ENCODE results near the gene PCGF5. TPM values are rescaled to one million over a fixed set of nuclear protein-coding genes. Genes with fewer than 3 reads are reported as not detected.
"Not testable (repeated sequence)": the region's sequence is repeated elsewhere in the genome, so short reads cannot be mapped to it uniquely, and the experiment has no call there.

Gene PCGF5
- polyA plus RNA-seq, 1 donor: 25.1 TPM

DNA sequence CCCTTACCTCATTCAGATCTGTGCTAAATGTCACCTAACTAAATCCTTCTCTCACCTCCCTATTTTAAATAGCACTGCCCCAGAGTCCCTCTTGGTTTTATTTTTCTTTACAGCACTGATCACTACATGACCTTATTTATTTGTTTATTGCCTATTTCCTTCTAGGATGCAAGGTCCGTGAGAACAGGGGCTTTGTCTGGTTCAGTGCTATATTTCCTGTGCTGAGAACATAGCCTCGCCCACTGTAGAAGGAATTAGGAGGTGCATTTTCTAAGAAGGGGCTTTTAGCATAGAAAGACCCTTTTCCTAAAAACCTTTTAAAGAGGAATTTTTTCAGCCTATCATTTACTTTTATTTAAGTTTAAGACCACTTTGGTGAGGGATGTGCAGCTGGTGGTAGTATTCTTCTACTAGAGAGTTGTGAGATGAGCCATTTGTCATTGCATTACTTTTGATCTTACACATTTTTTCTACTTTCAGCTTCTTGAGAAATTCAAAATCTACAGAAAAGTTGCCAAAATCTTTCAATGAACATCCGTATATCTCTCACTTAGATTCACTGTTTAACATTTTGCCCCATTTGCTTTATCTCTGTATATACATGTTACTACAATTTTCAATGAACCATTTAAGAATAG lies 13.5 kb upstream of the PCGF5 start:
- DNase-seq: no peak

DNA sequence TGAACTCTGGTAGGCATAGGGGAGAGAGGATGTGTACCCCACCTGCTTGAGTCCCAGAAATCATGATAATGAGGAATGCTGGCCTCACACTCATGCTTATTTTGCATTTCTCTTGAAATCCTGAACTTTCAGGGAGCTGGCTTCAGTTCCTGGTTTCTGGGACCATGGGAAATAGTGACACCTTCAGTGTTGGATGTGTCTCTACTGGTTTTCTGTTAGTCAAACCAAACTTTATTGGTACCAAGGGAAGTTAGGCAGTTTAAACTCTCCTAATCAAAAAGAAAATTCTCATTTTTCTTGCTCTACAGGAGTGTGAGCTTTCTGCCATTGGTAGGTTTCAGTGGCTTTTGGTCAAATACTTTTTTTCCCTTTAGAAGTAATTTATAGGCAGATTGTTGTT lies 11.8 kb upstream of the PCGF5 start:
- no peak for DNase-seq

DNA sequence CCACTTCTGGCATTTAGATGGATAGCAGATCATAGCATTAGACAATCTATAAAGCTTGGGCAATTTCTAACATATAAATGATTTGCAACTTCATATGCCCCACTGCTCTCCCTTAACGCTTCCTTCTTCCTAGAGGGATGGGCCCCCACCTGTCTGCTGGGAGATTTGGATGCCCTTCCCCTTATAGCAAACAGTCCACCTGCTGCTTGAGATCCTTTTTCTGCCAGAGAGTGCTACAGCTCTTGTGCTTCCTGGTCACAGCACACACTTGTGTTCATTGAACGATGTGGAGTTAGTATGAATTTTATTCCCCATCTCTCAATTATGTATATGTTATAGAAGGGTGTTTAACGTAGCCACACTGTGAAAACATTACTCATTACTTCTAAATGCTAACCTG lies 10.4 kb upstream of the PCGF5 start:
- DNase-seq: no peak

DNA sequence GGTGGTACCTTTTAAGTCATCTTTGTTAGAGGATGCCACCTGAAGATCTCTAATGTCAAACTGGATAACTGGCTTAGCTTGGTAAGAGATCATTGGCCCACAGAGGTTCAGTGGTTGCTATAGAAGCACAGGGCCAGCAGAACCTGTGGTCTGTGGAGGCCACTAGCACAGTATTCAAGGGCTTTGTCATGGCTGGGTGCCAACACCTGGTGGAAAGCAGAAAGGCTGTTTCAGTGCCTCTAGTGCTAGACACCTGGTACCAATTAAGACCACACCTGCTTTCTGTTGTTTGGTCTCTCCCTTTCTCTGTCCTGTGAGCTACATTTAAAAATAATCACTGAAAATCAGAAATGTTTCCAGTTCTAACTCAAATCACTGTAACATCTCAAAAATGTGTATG lies 10.0 kb upstream of the PCGF5 start:
- peak; percentile 3 for DNase-seq

DNA sequence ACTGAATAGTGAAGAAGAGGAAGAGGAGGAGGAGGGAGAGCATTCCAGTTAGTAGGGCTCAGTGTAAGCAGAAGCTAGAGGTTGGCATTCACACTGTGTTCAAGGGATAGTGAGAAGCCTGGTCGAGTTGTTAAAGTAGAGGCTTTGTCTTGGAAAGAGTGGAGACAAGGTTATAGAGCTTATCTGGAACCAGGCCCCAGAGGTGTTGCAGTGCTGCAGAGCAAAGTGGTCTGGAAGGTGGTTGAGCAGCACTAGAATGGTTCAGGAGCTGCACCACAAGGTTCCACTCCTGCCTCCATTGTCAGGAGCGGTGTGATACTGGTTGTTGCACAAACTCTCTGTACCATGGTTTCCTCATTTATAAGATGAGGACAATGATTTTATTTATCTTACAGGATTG lies 8.8 kb upstream of the PCGF5 start:
- DNase-seq: no peak

DNA sequence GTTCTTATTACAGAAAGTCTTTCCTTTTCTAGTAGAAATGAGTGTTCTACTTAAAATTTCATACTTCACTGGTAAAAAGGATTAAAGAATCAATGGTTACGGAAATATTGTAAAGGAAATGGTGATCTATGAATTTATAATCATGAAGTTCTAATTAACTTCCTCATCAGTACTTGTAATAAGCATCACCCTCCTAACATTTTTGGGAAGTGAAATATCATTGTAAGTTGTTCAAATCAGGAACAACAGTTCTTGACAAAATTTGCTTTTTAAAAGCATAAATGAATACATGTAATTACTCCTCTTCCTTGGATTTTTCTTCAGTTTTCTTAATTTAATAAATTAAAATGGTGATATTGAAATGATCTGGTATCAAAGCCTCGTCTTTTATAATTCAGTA lies 5.6 kb upstream of the PCGF5 start:
- no peak for DNase-seq

DNA sequence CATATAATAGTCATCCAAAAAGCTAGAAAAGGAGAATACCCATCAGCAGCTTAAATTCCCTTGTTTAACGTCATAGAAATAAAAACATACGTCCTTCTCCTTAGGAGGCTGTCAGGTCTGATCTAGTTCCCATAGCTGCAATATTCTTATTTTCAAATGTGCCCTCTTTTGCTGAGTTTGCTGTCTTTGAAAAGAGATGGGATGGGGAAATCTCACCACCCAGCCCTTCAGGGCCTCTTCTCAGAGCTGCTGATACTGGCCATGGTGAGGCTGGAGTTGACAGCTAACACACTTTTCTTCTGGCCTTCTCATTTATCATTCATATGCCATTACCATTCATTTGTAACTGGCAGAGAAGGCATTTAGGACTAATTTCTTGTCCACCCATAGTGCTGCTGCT lies 5.1 kb upstream of the PCGF5 start:
- no peak for DNase-seq

DNA sequence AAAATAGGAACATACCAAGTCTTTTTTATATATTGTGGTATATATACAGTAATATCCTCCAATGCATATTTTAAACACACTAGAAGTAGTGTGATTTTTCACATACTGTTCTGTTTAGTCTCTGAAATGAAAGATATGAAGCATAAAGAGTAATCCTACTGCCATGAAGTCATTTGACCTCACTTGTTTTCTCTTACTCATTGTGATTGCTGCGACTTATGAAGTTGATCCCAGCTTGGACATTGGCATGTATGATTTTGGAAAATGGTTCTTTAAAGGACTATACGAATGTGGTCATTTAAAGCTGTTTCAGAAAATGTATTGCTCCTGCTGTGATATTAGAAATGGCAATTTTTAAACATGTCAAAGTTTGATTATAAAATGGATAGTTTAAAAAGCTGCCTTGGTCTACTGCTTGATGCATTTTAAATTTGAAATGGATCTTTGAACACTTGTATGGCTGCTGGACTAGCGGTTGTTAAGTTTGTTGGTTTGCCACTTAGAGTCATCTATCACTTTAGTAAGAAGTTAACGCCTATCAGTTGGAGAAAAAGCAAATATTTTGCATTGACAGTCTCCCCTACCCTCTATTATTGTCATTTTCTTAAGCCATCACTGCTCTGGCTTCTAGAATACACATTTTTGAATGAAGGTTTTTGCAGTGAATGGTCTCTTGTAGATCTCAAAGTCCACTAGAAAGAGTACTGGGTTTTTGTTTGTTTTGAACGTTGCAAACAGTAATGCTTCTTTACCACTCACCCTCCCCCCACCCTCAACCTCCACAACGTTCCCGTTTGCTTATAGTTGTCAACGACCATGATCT lies 881 bp upstream of the PCGF5 start:
- no peak for DNase-seq

DNA sequence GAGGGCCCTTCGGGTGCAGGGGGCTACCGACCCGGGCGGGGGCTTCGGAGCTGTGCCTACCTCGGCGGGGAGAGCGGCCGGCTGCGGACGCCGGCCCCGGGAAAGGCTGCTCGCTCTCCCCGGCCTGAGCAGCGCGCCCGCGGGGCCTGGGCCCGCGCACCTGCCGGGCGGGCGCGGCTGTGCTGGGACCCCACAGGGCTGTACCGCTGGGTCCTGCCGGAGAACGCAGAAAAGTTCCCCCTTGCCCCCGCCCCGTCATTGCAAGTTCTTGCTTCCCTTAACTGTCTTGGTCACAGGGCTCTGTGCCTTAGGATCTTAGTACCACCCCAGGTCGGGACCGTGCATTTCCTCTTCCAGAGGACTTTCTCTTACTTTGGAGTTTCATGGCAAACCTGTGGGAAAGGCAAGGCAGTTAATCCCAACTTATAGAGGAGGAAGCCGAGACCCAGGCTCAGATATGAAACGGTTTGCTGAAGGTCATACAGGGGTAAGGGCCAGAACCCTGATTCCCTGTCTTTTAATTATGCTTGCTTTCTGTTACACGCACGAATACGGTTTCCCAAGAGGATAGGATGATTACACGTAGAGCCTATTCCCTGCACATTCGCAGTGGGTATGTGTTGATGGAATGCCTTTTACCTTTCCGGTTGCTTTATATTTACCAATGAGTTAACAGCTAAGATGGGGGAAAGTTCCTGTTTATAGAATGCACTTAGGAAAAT lies 652 bp downstream of the PCGF5 start:
- peak; percentile 18 for DNase-seq

DNA sequence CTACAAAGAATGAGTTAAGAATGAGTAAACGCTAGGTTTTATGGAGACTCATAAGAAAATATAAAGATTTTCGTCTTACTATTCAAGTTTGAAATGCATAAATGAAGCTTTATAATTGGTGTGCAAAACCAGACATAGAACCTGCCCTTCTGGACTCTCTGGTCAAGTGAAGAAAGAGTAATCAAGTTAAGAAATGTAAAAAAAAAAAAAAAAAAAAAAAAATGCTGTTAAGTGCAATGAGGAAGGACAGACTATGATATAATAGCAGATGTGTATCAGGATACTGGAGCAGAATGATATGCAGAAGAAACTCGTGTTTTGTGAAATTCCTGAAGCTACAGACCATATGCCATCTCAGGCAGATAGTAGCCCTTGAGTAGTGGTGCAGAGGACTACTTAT lies 5.6 kb downstream of the PCGF5 start:
- DNase-seq: no peak

DNA sequence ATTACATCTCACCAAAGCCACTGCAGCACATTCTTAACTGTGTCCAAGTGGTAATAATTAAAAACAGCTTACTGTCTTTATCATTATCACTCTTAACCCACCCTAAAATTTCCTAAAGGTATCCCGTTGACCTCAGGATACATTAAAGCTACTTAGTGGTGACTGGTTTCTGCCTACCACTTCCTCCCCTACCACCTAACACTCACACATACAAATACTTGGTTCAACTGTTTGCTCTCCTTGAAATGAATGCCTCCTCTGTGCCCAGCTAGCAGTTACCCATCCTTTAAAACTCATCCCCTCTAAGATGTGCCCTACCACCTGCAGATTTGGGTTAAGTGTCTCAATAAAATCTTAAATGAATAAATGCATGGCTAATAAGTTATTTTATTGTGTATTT lies 7.1 kb downstream of the PCGF5 start:
- DNase-seq: no peak

DNA sequence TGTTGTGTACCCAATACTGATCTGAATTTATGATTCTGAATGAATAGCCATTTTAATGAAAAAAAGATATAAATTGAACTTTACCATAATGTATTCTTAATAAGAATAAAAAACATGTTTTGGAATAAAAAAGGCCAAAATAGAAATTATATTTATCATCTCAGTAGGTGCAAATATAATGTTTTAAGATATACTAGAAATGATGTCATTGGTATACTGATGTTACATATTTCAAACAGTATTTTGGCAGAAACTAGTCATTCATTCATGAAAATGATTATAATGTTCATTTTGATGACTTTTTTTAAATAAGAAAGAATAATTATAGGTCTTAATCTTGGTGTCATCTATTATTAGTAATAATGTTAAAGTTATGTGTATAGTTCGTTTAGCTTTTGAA lies 9.2 kb downstream of the PCGF5 start:
- no peak for DNase-seq

DNA sequence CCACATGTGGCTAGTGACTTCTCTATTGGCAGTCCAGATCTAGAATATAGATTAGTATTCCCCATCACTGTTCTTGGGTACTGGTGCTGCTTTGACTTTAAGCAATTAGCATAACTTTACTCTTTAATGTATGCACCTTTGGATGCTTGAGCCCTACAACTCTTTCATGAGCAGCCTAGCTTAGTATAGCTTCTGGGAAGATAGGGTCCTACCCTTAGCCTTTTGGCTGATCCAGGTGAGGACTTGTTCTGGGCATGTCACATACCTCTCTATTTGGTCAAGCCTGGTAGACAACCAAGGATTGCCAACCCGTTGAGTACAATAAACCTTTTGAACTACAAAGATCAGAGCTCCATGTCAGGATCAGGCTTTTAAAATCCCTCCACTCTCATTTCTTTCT lies 17.7 kb downstream of the PCGF5 start:
- DNase-seq: no peak

DNA sequence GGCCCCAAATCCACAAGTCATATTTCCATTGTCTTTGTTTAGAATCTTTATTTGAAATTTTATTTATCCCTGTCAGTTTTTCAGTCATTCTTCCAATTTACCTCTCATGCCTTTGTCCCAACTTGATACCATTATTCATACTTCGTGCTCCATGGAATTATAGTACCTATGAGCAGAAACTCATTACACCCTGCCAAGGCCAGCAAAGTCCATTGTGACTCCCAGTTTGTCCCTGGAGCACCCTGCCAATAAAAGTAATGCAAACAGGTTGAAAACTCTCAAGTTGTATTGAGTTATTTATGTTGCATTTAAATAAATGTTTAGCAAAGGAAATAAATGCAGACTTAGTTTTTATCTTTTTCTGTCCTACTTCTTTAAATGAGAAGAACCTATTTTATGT lies 19.3 kb downstream of the PCGF5 start:
- DNase-seq: no peak

DNA sequence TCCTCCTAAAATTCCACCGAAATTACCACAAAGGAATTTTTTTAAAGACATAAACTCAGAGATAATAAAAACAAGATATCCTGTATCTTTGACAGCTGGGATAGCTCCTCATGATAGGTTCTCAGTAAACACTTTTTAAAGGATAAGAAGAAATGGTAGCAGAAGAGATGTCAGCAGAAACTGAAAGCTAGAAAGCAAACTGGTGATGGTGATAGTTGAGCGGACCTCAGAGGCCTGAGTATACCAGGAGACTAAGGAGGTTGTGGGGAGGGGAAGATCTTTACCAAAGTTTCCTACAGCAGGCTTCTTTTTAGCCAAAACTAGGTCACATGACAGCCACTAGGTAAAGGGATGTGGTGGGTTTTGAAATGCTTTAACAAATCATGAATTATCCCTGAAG lies 22.5 kb downstream of the PCGF5 start:
- no peak for DNase-seq

DNA sequence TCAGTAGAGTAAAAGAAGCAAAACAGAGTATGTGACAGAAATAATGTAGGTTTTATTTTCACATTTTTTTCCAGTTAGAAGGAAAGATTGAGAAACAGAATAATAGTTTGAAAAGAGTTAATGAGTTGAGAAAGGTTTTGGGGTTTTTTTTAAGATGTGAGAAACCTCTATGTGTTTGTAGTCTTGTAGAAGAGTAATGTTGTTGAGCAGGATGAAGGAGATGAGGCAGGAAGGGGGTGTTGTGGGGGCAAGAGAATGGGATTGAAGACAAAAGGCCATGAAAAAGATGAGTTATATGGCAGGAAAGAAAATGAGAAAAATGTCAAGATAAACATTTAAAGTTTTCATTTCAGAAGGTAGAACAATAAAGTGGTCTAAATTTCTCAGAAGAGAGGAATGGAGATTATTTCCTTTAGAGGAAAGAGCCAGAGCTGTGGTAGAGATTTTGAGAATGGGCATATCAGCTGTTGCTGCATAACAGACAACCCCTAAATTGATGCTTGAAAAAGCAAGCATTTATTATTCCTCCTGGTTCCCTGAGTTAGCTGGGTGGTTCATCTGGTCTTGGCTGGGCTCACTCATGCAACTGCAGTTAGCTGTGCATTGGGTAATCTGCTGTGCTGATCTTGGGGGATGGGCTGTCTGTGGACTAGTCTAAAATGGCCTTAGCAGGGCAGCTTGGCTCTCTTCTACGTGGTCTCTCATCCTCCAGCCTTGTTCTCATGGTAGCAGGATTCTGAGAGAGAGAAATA lies 27.1 kb downstream of the PCGF5 start:
- DNase-seq: no peak

DNA sequence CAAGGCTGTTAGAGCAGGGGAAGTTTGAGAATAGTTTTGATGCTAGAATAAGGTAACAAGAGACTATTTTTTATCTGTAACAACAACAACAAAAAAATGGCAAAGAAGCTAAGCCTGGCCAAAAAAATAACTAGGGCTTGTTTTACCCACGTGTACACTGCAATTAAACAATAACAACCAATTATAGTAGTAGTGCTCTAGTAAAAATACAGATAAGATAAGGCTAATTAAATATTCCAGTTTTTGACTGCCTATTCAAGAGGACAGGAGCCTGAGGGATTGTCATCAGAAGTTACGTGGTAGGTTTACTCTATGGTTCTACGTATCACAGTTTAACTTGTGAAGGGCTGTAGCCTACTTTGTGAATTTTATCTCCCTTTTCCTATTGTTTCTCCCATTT lies 29.2 kb downstream of the PCGF5 start:
- DNase-seq: no peak

DNA sequence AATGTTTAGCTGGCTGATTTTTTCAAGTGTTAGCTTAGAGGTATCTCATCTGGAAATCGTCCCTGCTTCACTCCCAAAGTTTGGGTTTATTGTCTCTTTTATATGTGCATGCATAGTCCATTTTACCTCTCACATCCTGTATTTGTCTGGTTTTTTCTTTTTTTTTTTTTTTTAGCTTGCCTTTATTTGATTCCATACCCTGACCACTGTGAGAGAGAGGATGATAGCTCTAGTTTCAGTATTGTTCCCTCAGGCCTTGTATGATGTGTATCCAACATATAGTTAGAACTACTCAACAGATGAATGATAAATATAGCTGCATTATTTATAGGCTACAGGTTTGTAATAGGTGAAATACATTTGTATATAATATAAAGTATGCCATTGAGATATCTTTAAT lies 29.9 kb downstream of the PCGF5 start:
- DNase-seq: no peak

DNA sequence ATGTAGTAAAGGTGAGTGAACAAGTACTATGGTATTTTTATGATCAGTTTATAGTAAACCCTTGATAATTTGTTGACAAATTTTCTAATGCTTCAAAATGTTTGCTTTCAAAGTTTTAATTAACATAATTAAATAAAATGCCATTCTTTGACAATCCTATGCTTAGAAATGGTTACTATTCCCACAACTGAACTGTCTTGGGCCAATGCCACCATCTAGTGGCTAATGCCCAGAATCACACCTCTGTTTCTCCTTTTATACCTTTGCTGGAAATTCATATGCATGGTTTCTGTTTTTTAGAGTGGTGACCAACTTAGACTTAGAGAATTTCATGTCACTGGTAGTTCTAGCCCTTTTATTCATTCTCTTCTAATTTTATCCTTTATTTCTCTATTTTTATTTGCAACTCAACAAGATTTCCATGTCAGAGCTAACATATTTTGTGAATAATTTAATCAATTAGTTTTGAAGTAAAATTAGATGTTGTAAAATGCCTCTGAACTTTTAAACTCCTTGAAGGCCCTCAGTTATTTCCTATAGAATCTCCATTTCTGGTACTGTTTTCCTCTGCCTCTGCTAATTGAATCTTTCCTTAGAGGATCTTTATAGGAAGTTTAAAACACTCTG lies 31.1 kb downstream of the PCGF5 start:
- DNase-seq: peak; percentile 69

DNA sequence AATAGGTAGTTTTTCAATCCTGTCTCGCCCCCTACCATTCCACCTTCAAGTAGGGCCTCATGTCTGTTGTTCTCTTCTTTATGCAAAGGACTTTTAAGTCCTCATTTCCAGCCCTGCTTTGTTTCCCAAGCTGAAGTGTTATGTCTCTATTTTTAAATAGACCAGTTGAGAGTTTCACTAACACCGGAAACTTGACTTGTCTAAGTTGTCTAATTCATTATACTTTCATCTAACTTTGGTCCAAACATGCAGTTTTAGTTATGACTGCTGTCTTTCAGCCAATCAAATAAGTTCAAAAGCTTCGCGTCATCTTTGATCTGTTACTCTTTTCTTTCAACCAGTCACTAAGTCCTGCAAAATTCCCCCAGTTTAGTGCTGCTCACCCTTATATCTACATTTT lies 32.8 kb downstream of the PCGF5 start:
- DNase-seq: no peak

DNA sequence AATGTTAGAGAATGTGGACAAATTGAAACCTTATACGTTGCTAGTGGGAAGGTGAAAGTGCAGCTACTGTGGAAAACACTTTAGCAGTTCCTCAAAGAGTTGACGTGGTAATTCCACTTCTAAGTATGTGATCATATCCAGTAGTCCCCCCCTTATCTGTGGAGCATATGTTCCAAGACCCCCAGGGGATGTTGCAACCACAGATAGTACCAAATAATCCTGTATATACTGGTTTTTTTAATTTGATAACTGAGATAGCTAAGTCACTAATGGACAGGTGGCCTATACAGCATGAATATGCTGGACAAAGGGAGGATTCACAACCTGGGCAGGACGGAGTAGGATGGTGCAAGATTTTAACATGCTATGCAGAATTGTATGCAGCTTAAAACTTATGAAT lies 36.8 kb downstream of the PCGF5 start:
- no peak for DNase-seq

DNA sequence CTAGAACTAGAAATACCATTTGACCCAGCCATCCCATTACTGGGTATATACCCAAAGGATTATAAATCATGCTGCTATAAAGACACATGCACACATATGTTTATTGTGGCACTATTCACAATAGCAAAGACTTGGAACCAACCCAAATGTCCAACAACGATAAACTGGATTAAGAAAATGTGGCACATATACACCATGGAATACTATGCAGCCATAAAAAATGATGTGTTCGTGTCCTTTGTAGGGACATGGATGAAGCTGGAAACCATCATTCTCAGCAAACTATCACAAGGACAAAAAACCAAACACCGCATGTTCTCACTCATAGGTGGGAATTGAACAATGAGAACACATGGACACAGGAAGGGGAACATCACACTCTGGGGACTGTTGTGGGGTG lies 40.0 kb downstream of the PCGF5 start:
- not testable (repeated sequence) for DNase-seq
